Measurements from ENCODE around the gene NKTR. TPM values are rescaled to one million over a fixed set of nuclear protein-coding genes. Genes with fewer than 3 reads are reported as not detected.

The NKTR gene
- total RNA-seq, 1 experiment from 2014 or later = 53.1 TPM

DNA sequence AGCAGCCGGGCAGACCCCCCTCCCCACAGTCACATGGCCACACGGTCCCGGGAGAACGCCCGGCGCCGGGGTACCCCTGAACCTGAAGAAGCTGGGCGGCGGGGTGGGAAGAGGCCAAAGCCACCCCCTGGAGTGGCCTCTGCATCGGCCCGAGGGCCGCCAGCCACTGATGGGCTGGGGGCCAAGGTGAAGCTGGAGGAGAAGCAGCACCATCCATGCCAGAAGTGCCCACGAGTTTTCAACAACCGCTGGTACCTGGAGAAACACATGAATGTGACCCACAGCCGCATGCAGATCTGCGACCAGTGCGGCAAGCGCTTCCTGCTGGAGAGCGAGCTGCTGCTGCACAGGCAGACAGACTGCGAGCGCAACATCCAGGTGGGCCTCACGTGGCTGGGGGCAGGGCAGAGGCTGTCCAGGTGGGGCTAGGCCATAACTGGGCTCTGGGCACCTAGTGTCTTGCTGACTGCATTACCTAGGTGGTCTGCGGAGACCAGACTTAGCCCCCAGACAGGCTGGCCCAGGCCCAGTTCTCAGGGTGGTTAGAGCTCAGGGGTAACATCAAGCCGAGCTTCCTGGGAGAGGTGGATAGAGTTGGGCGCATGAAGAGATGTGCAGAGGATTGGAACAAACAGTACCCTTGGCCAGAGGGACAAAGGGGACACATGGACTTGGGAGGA lies 59.1 kb downstream of the NKTR start:
- ChIA-PET POLR2A (ENCODE audit: low non-redundant PET) (no interaction called here), CTCF (no interaction called here)
- TF ChIP-seq EZH2 (IDR thresholded peaks at IDR 0.05; ENCODE audit: borderline replicate concordance, low read depth, low read length, poor library complexity, severe bottlenecking) = no peak
- TF ChIP-seq CTCF (conservative IDR thresholded peaks at IDR 0.05; ENCODE audit: low read depth, low read length) = no peak
- BruUV-seq (replicated peaks) = no TSS peak
- intact Hi-C loops (cut with micrococcal nuclease; ENCODE audit: unreplicated experiment) = no loop called here
- no peaks in the 10 kb centered on the region for H3K9me3 ChIP-seq (ENCODE audit: low read depth, low read length, poor library complexity, severe bottlenecking)
- no peak for DNase-seq (ENCODE audit: low spot score)
- H3K4me3 ChIP-seq (ENCODE audit: low read depth, low read length, poor library complexity, severe bottlenecking) = no peak overlapping the region
- H3K27ac ChIP-seq (ENCODE audit: low read depth, low read length, poor library complexity, severe bottlenecking) = no peak overlapping the region
- H3K4me1 ChIP-seq (ENCODE audit: insufficient read depth, low read length, poor library complexity, severe bottlenecking) = no peaks in the 10 kb centered on the region
- H3K27me3 ChIP-seq (replicated peaks; ENCODE audit: insufficient read depth, low read depth, low read length, poor library complexity) = no peaks in the 10 kb centered on the region
- H3K36me3 ChIP-seq (ENCODE audit: insufficient read depth, low read length, poor library complexity, severe bottlenecking) = peaks cover 3% of the 10 kb centered on the region

DNA sequence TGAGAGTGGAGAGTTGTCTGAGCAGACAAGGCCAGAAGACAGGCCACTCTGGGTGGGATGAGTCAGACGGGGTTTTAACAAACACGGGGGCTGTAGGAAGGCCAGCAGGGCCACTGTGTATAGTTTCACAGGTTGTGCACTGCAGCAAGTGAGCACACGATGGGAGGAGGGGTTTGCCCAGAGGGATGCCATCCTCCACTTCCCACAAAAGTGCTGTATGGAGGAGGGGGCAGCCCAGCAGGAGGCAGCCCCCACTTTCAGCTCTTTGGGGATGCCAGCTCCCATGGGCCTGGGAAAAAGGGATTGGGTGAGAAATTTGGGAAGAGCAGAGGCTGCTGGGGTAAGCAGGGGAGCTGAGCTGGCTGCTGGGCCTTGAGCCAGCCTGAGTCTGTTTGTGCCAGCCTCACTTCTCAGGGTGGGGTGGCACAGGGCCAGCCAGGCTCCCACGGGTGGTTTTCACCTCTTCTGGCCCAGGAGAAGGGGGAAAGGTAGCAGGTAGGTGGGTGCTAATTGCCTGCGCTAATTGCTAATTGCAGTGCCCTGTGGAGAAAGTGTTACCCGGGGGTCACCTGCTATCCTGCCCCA lies 59.7 kb downstream of the NKTR start:
- no TSS peak for BruUV-seq (replicated peaks)
- no peaks in the 10 kb centered on the region for H3K4me1 ChIP-seq (ENCODE audit: insufficient read depth, low read length, poor library complexity, severe bottlenecking)
- ChIA-PET POLR2A (ENCODE audit: low non-redundant PET) (no interaction called here), CTCF (no interaction called here)
- H3K27me3 ChIP-seq (replicated peaks; ENCODE audit: insufficient read depth, low read depth, low read length, poor library complexity) = no peaks in the 10 kb centered on the region
- no peak overlapping the region for H3K4me3 ChIP-seq (ENCODE audit: low read depth, low read length, poor library complexity, severe bottlenecking)
- DNase-seq (ENCODE audit: low spot score) = no peak
- peaks cover 3% of the 10 kb centered on the region for H3K36me3 ChIP-seq (ENCODE audit: insufficient read depth, low read length, poor library complexity, severe bottlenecking)
- no peaks in the 10 kb centered on the region for H3K9me3 ChIP-seq (ENCODE audit: low read depth, low read length, poor library complexity, severe bottlenecking)
- intact Hi-C loops (cut with micrococcal nuclease; ENCODE audit: unreplicated experiment) = no loop called here
- TF ChIP-seq EZH2 (IDR thresholded peaks at IDR 0.05; ENCODE audit: borderline replicate concordance, low read depth, low read length, poor library complexity, severe bottlenecking) (no peak), CTCF (conservative IDR thresholded peaks at IDR 0.05; ENCODE audit: low read depth, low read length) (no peak)
- no peak overlapping the region for H3K27ac ChIP-seq (ENCODE audit: low read depth, low read length, poor library complexity, severe bottlenecking)

GRCh38 chr3:42660898-42661297 lies 60.4 kb downstream of the NKTR start:
- H3K9me3 ChIP-seq (ENCODE audit: low read depth, low read length, poor library complexity, severe bottlenecking) = no peaks in the 10 kb centered on the region
- DNase-seq (ENCODE audit: low spot score) = no peak
- BruUV-seq (replicated peaks) = no TSS peak
- peaks cover 3% of the 10 kb centered on the region for H3K36me3 ChIP-seq (ENCODE audit: insufficient read depth, low read length, poor library complexity, severe bottlenecking)
- H3K4me1 ChIP-seq (ENCODE audit: insufficient read depth, low read length, poor library complexity, severe bottlenecking) = no peaks in the 10 kb centered on the region
- CTCF ChIA-PET = no interaction called here
- H3K4me3 ChIP-seq (ENCODE audit: low read depth, low read length, poor library complexity, severe bottlenecking) = no peak overlapping the region
- TF ChIP-seq EZH2 (IDR thresholded peaks at IDR 0.05; ENCODE audit: borderline replicate concordance, low read depth, low read length, poor library complexity, severe bottlenecking) = no peak
- no peak for TF ChIP-seq CTCF (conservative IDR thresholded peaks at IDR 0.05; ENCODE audit: low read depth, low read length)
- H3K27me3 ChIP-seq (replicated peaks; ENCODE audit: insufficient read depth, low read depth, low read length, poor library complexity) = no peaks in the 10 kb centered on the region
- POLR2A ChIA-PET (ENCODE audit: low non-redundant PET) = no interaction called here
- no peak overlapping the region for H3K27ac ChIP-seq (ENCODE audit: low read depth, low read length, poor library complexity, severe bottlenecking)
- intact Hi-C loops (cut with micrococcal nuclease; ENCODE audit: unreplicated experiment) = no loop called here

All from A673 (cell line).